ENCODE measurements around the gene SYNJ2. TPM values are rescaled to one million over a fixed set of nuclear protein-coding genes. Genes with fewer than 3 reads are reported as not detected.

SYNJ2 gene
- total and polyA plus RNA-seq, 2 experiments from 2014 or later: 2.8 to 5.6 TPM

- Mint-ChIP-seq H3K36me3 (ENCODE audit: low read depth) (peaks cover 8% of the 10 kb centered on the region), H3K27ac (no peak overlapping the region), H3K27me3 (ENCODE audit: insufficient read depth, low read depth, poor library complexity) (peaks cover 8% of the 10 kb centered on the region), H3K4me3 (no peak overlapping the region), H3K4me1 (peaks cover 18% of the 10 kb centered on the region), H3K9me3 (no peaks in the 10 kb centered on the region)
- no peaks in the 10 kb centered on the region for H3K4me1 ChIP-seq (ENCODE audit: insufficient read depth)
- no peaks in the 10 kb centered on the region for H3K36me3 ChIP-seq (ENCODE audit: insufficient read depth)
- H4K20me1 ChIP-seq (replicated peaks; ENCODE audit: insufficient read depth): no peaks in the 10 kb centered on the region
- H3K27me3 ChIP-seq (ENCODE audit: insufficient read depth): no peaks in the 10 kb centered on the region
- no peaks in the 10 kb centered on the region; the same call in 1 of the 2 replicates for H3K79me2 ChIP-seq (replicated peaks; ENCODE audit: insufficient read depth)
- no peaks in the 10 kb centered on the region for H3F3A ChIP-seq (replicated peaks; ENCODE audit: low read depth)
- H3K9me2 ChIP-seq (ENCODE audit: insufficient read depth): no peaks in the 10 kb centered on the region
- no peak overlapping the region for H3K4me2 ChIP-seq
- no peak for DNase-seq (ENCODE audit: low spot score)
- no peak overlapping the region for H3K27ac ChIP-seq (ENCODE audit: low read depth)
- H2AFZ ChIP-seq: no peak overlapping the region
- TF ChIP-seq ETS1 (IDR thresholded peaks at IDR 0.05) (no peak), REST (IDR thresholded peaks at IDR 0.05; ENCODE audit: unreplicated experiment) (no peak), EZH2 (IDR thresholded peaks at IDR 0.05; ENCODE audit: low read depth, unreplicated experiment) (no peak), ZNF462 (CRISPR knock-in tag; IDR thresholded peaks at IDR 0.05) (no peak), EZH2phosphoT487 (IDR thresholded peaks at IDR 0.05; ENCODE audit: unreplicated experiment) (no peak), STAT1 (IDR thresholded peaks at IDR 0.05; ENCODE audit: unreplicated experiment) (no peak), JUNB (IDR thresholded peaks at IDR 0.05; ENCODE audit: unreplicated experiment) (no peak), CREB1 (CRISPR knock-in tag; IDR thresholded peaks at IDR 0.05; ENCODE audit: low read depth) (no peak), ZNF331 (CRISPR knock-in tag; IDR thresholded peaks at IDR 0.05; ENCODE audit: low read depth) (no peak), NANOG (IDR thresholded peaks at IDR 0.05; ENCODE audit: borderline replicate concordance) (no peak), ZNF114 (CRISPR knock-in tag; IDR thresholded peaks at IDR 0.05) (no peak), POLR2AphosphoS5 (IDR thresholded peaks at IDR 0.05; ENCODE audit: low read depth) (no peak)
- TF ChIP-seq, protein P1, sequence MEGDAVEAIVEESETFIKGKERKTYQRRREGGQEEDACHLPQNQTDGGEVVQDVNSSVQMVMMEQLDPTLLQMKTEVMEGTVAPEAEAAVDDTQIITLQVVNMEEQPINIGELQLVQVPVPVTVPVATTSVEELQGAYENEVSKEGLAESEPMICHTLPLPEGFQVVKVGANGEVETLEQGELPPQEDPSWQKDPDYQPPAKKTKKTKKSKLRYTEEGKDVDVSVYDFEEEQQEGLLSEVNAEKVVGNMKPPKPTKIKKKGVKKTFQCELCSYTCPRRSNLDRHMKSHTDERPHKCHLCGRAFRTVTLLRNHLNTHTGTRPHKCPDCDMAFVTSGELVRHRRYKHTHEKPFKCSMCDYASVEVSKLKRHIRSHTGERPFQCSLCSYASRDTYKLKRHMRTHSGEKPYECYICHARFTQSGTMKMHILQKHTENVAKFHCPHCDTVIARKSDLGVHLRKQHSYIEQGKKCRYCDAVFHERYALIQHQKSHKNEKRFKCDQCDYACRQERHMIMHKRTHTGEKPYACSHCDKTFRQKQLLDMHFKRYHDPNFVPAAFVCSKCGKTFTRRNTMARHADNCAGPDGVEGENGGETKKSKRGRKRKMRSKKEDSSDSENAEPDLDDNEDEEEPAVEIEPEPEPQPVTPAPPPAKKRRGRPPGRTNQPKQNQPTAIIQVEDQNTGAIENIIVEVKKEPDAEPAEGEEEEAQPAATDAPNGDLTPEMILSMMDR (conservative IDR thresholded peaks at IDR 0.05; ENCODE audit: low read depth in 2 of 2): no peak
- no peak for ATAC-seq
- no peak overlapping the region for H3K4me3 ChIP-seq
Measured at GRCh38 chr6:158019416-158019815, 37.8 kb downstream of the SYNJ2 start.

Measured in GM23338 (cell line).